MCF 10A (cell line): ENCODE measurements around the gene CSAG2. TPM values are rescaled to one million over a fixed set of nuclear protein-coding genes. Genes with fewer than 3 reads are reported as not detected.
"Not testable (repeated sequence)": the region's sequence is repeated elsewhere in the genome, so short reads cannot be mapped to it uniquely, and the experiment has no call there.

Experiments used
- BruUV-seq: library from RNA; stranded (reverse); fragments of 400-500 nt; replicated peaks from 2 replicates; lab custom pipeline; 2021; lab: Mats Ljungman, UMichigan
- CTCF ChIA-PET: fragments of 300-600 bp; sonication (Branson Sonifier 250); formaldehyde crosslinking; extraction: SDS; loops from one replicate; lab custom pipeline; 2021; ENCODE audit warnings: antibody characterized with exemption, inconsistent platforms; lab: Yijun Ruan, JAX
- POLR2A ChIA-PET: fragments of 300-600, 350-650 bp; sonication (Branson Sonifier 250); formaldehyde crosslinking; extraction: SDS; loops from one replicate; lab custom pipeline; 2020; ENCODE audit warnings: antibody characterized with exemption, inconsistent platforms; lab: Yijun Ruan, JAX
- DNase-seq: peaks from one replicate; pipeline ENCODE4 v3.0.0-alpha.2; 2018; ENCODE audit not compliant: unreplicated experiment
- H3K27ac Mint-ChIP-seq: one replicate; pipeline ENCODE4 v1.8.0; 2022; ENCODE audit warnings: mild to moderate bottlenecking, low read depth, mixed read lengths; ENCODE audit not compliant: unreplicated experiment
- H3K27me3 Mint-ChIP-seq: one replicate; pipeline ENCODE4 v1.8.0; 2022; ENCODE audit warnings: mixed read lengths; ENCODE audit not compliant: insufficient read depth, unreplicated experiment
- H3K36me3 Mint-ChIP-seq: one replicate; pipeline ENCODE4 v1.8.0; 2022; ENCODE audit warnings: mild to moderate bottlenecking, moderate library complexity, mixed read lengths; ENCODE audit not compliant: insufficient read depth, unreplicated experiment
- H3K4me1 Mint-ChIP-seq: one replicate; pipeline ENCODE4 v1.8.0; 2022; ENCODE audit warnings: mixed read lengths; ENCODE audit not compliant: insufficient read depth, unreplicated experiment
- H3K4me3 Mint-ChIP-seq: one replicate; pipeline ENCODE4 v1.8.0; 2022; ENCODE audit warnings: mild to moderate bottlenecking, moderate library complexity, mixed read lengths; ENCODE audit not compliant: unreplicated experiment
- H3K9me3 Mint-ChIP-seq: one replicate; pipeline ENCODE4 v1.8.0; 2022; ENCODE audit warnings: mixed read lengths; ENCODE audit not compliant: unreplicated experiment
- intact Hi-C: fragments of 100-400 bp; cut with micrococcal nuclease; formaldehyde crosslinking; loops from 2 replicates; pipeline ENCODE4 v1.14.1; 2022
- total RNA-seq: library from RNA; stranded (reverse); gene quantifications from 2 replicates; pipeline ENCODE4 v1.2.3, GENCODE V29; 2022
- TF ChIP-seq, protein P1 (sequence below): fragments of 200-600 bp; IDR thresholded peaks from one replicate; pipeline ENCODE4 v1.8.0; 2022; ENCODE audit warnings: antibody characterized with exemption, mild to moderate bottlenecking; ENCODE audit not compliant: unreplicated experiment

CSAG2 gene
- total RNA-seq, 1 experiment from 2014 or later = not detected

- CTCF ChIA-PET = interaction anchor here (0.7 to 1.2 kb wide), 2 partner anchors 8 to 190 kb away, joined by 3 to 4 read pairs; no protein-coding TSS in a partner anchor
Measured at GRCh38 chrX:152735860-152736511, 26.9 kb upstream of the CSAG2 start.

DNA sequence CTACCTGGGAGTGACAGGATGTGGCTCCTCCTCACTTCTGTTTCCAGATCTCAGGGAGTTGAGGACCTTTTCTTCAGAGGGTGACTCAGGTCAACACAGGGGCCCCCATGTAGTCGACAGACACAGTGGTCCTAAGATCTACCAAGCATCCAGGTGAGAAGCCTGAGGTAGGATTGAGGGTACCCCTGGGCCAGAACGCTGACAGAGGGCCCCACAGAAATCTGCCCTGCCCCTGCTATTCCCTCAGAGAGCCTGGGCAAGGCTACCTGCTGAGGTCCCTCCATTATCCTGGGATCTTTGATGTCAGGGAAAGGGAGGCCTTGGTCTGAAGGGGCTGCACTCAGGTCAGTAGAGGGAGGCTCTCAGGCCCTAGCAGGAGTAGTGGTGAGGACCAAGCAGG lies 26.0 kb upstream of the CSAG2 start:
- TF ChIP-seq, protein P1, sequence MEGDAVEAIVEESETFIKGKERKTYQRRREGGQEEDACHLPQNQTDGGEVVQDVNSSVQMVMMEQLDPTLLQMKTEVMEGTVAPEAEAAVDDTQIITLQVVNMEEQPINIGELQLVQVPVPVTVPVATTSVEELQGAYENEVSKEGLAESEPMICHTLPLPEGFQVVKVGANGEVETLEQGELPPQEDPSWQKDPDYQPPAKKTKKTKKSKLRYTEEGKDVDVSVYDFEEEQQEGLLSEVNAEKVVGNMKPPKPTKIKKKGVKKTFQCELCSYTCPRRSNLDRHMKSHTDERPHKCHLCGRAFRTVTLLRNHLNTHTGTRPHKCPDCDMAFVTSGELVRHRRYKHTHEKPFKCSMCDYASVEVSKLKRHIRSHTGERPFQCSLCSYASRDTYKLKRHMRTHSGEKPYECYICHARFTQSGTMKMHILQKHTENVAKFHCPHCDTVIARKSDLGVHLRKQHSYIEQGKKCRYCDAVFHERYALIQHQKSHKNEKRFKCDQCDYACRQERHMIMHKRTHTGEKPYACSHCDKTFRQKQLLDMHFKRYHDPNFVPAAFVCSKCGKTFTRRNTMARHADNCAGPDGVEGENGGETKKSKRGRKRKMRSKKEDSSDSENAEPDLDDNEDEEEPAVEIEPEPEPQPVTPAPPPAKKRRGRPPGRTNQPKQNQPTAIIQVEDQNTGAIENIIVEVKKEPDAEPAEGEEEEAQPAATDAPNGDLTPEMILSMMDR = no peak

More at GRCh38 chrX:152735860-152736511, 26.9 kb upstream of the CSAG2 start:
- H3K4me3 Mint-ChIP-seq = no peak overlapping the region
- no peaks in the 10 kb centered on the region for H3K36me3 Mint-ChIP-seq
- DNase-seq = no peak
- H3K27ac Mint-ChIP-seq = no peak overlapping the region
- intact Hi-C loops = no loop called here
- TF ChIP-seq, protein P1 = no peak
- H3K27me3 Mint-ChIP-seq = no peaks in the 10 kb centered on the region
- BruUV-seq = no TSS peak
- no peaks in the 10 kb centered on the region for H3K4me1 Mint-ChIP-seq
- POLR2A ChIA-PET = no interaction called here
- H3K9me3 Mint-ChIP-seq = no peaks in the 10 kb centered on the region

GRCh38 chrX:152734143-152734858 lies 25.2 kb upstream of the CSAG2 start:
- H3K27ac Mint-ChIP-seq, H3K4me3 Mint-ChIP-seq, CTCF ChIA-PET, intact Hi-C loops, BruUV-seq, H3K36me3 Mint-ChIP-seq, POLR2A ChIA-PET, H3K27me3 Mint-ChIP-seq, H3K4me1 Mint-ChIP-seq, DNase-seq, H3K9me3 Mint-ChIP-seq: not testable (repeated sequence)

More for the DNA sequence above, 26.0 kb upstream of the CSAG2 start:
- BruUV-seq = no TSS peak
- ChIA-PET CTCF (no interaction called here), POLR2A (no interaction called here)
- H3K36me3 Mint-ChIP-seq = no peaks in the 10 kb centered on the region
- DNase-seq = no peak
- H3K27me3 Mint-ChIP-seq = no peaks in the 10 kb centered on the region
- no peak overlapping the region for H3K27ac Mint-ChIP-seq
- H3K4me1 Mint-ChIP-seq = no peaks in the 10 kb centered on the region
- no peak overlapping the region for H3K4me3 Mint-ChIP-seq
- intact Hi-C loops = no loop called here
- H3K9me3 Mint-ChIP-seq = no peaks in the 10 kb centered on the region

DNA sequence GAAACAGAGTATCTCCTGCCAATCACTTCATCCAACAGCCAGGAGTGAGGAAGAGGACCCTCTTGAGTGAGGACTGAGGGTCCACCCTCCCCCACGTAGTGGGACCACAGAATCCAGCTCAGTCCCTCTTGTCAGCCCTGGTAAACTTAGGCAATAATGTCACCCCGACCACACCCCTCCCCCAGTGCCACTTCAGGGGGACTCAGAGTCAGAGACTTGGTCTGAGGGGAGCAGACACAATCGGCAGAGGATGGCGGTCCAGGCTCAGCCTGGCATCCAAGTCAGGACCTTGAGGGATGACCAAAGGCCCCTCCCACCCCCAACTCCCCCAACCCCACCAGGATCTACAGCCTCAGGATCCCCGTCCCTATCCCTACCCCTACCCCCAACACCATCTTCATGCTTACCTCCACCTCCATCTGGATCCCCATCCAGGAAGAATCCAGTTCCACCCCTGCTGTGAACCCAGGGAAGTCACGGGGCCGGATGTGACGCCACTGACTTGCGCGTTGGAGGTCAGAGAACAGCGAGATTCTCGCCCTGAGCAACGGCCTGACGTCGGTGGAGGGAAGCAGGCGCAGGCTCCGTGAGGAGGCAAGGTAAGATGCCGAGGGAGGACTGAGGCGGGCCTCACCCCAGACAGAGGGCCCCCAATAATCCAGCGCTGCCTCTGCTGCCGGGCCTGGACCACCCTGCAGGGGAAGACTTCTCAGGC lies 24.3 kb upstream of the CSAG2 start, which contains the start of the genes CSAG1 and MAGEA12:
Gene CSAG1 (minus strand): TSS at position 461 of the 715 bp plus-strand sequence. CDS start 1,261 bp downstream, outside the sequence.
Gene MAGEA12 (plus strand): TSS at position 497 of the 715 bp plus-strand sequence. CDS start 2,405 bp downstream, outside the sequence.
- CTCF ChIA-PET = no interaction called here
- H3K27me3 Mint-ChIP-seq = no peaks in the 10 kb centered on the region

More for the DNA sequence above, 24.3 kb upstream of the CSAG2 start, which contains the start of the genes CSAG1 and MAGEA12:
- H3K9me3 Mint-ChIP-seq = no peaks in the 10 kb centered on the region
- TF ChIP-seq, protein P1 = no peak
- no peaks in the 10 kb centered on the region for H3K36me3 Mint-ChIP-seq
- no TSS peak for BruUV-seq
- no peak within 1 kb of the TSS for H3K27ac Mint-ChIP-seq
- no peaks in the 10 kb centered on the region for H3K4me1 Mint-ChIP-seq
- POLR2A ChIA-PET = no interaction called here
- no peak within 1 kb of the TSS for H3K4me3 Mint-ChIP-seq
- intact Hi-C loops = no loop called here
- no peak for DNase-seq
